Right renal cortex interstitium (tissue), 3 donors: Measurements from ENCODE around the gene KIAA0930. TPM values are rescaled to one million over a fixed set of nuclear protein-coding genes. Genes with fewer than 3 reads are reported as not detected.

Experiments used
- DNase-seq, 3 donors: peaks; one replicate each; pipeline ENCODE4 v3.0.0-alpha.2; 2013; ENCODE audit warnings: low read depth in 3 of 3, low spot score in 2 of 3
- polyA plus RNA-seq, 3 donors: library from polyadenylated mRNA; unstranded; fragments of 120-200 nt; gene quantifications; one replicate each; pipeline ENCODE4 v1.2.1, GENCODE V29; 2013; ENCODE audit not compliant: insufficient read length in 3 of 3

Gene KIAA0930
- polyA plus RNA-seq, 3 donors: 16.8 to 17.8 (median 16.8) TPM

GRCh38 chr22:45185718-45186514, 54.8 kb downstream of the KIAA0930 start:
- DNase-seq: no peak

GRCh38 chr22:45183974-45184373, 56.7 kb downstream of the KIAA0930 start:
- no peak for DNase-seq

- DNase-seq: no peak
Observed at GRCh38 chr22:45181766-45182165, 58.9 kb downstream of the KIAA0930 start.

GRCh38 chr22:45181240-45181639, 59.5 kb downstream of the KIAA0930 start:
- no peak for DNase-seq

- no peak for DNase-seq
Observed at GRCh38 chr22:45180146-45180679, 60.5 kb downstream of the KIAA0930 start.

GRCh38 chr22:45179276-45180049, 61.2 kb downstream of the KIAA0930 start:
- DNase-seq: no peak

GRCh38 chr22:45172881-45173585, 67.7 kb downstream of the KIAA0930 start:
- DNase-seq: no peak

- DNase-seq: no peak
Observed at GRCh38 chr22:45171830-45172229, 68.9 kb downstream of the KIAA0930 start.

- no peak for DNase-seq
Observed at GRCh38 chr22:45169591-45170466, 70.9 kb downstream of the KIAA0930 start.

- no peak for DNase-seq
Observed at GRCh38 chr22:45166932-45167331, 73.8 kb downstream of the KIAA0930 start.

GRCh38 chr22:45164270-45165088, 76.2 kb downstream of the KIAA0930 start:
- no peak for DNase-seq

GRCh38 chr22:45163451-45164269, 77.0 kb downstream of the KIAA0930 start, which contains the start of gene NUP50:
NUP50 (plus strand) TSS chr22:45163925; CDS start chr22:45168178, 4,253 bp downstream.
- peak; percentile 83 to 90 (median 90) for DNase-seq

- DNase-seq: no peak
Observed at GRCh38 chr22:45163099-45163450, 77.6 kb downstream of the KIAA0930 start.

GRCh38 chr22:45162531-45162930, 78.2 kb downstream of the KIAA0930 start:
- DNase-seq: no peak

- DNase-seq: no peak
Observed at GRCh38 chr22:45159652-45160462, 80.8 kb downstream of the KIAA0930 start.

GRCh38 chr22:45157907-45158306, 82.8 kb downstream of the KIAA0930 start:
- no peak for DNase-seq

GRCh38 chr22:45155050-45155840, 85.4 kb downstream of the KIAA0930 start:
- no peak for DNase-seq
